ENCODE results near the gene DNAJC13. TPM values are rescaled to one million over a fixed set of nuclear protein-coding genes. Genes with fewer than 3 reads are reported as not detected.

DNAJC13 gene
- total RNA-seq, 1 experiment from 2014 or later = 28.5 TPM

DNA sequence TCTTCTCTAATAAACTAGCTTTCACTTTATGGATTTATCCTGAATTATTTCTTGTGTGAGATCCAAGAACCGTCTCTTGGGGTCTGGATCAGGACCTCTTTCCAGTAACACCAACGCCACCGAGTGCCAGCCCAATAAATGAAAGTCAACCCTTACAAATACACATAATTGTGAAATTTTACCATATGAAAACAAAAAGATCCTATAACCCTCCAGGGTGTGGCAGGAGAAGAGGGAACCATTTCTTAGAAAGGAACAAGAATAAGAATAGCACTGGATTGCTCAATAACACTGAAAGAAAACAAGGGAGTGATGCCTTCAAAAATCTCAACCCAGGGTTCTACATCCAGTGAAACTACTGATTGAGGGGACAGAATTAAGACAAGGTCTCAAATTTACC, 128.2 kb downstream of the DNAJC13 start:
- CTCF ChIA-PET = interaction anchor here (1.6 to 2.3 kb wide), 2 partner anchors 9 to 97 kb away, joined by 7 to 8 read pairs; no protein-coding TSS in a partner anchor
- DNase-seq (ENCODE audit: low spot score) (no peak), ATAC-seq (no peak)

GRCh38 chr3:132549169-132549568, 131.9 kb downstream of the DNAJC13 start:
- H3K9me3 Mint-ChIP-seq = peaks cover 4% of the 10 kb centered on the region; the same call in 1 of the 2 replicates
- no peak for ATAC-seq
- no peak overlapping the region for H3K4me3 Mint-ChIP-seq
- no peak for TF ChIP-seq ZNF317 (CRISPR knock-in tag; IDR thresholded peaks at IDR 0.05; ENCODE audit: borderline replicate concordance, low read depth)
- no peak for TF ChIP-seq MAX (CRISPR knock-in tag; IDR thresholded peaks at IDR 0.05)
- no peak for TF ChIP-seq GRHL2 (CRISPR knock-in tag; IDR thresholded peaks at IDR 0.05; ENCODE audit: insufficient replicate concordance, severe bottlenecking)
- TF ChIP-seq, protein P1, sequence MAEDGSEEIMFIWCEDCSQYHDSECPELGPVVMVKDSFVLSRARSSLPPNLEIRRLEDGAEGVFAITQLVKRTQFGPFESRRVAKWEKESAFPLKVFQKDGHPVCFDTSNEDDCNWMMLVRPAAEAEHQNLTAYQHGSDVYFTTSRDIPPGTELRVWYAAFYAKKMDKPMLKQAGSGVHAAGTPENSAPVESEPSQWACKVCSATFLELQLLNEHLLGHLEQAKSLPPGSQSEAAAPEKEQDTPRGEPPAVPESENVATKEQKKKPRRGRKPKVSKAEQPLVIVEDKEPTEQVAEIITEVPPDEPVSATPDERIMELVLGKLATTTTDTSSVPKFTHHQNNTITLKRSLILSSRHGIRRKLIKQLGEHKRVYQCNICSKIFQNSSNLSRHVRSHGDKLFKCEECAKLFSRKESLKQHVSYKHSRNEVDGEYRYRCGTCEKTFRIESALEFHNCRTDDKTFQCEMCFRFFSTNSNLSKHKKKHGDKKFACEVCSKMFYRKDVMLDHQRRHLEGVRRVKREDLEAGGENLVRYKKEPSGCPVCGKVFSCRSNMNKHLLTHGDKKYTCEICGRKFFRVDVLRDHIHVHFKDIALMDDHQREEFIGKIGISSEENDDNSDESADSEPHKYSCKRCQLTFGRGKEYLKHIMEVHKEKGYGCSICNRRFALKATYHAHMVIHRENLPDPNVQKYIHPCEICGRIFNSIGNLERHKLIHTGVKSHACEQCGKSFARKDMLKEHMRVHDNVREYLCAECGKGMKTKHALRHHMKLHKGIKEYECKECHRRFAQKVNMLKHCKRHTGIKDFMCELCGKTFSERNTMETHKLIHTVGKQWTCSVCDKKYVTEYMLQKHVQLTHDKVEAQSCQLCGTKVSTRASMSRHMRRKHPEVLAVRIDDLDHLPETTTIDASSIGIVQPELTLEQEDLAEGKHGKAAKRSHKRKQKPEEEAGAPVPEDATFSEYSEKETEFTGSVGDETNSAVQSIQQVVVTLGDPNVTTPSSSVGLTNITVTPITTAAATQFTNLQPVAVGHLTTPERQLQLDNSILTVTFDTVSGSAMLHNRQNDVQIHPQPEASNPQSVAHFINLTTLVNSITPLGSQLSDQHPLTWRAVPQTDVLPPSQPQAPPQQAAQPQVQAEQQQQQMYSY (CRISPR knock-in tag; IDR thresholded peaks at IDR 0.05) = no peak
- TF ChIP-seq ATF1 (CRISPR knock-in tag; IDR thresholded peaks at IDR 0.05) = no peak
- TF ChIP-seq AR (CRISPR knock-in tag; IDR thresholded peaks at IDR 0.05) = no peak
- TF ChIP-seq, protein P2, sequence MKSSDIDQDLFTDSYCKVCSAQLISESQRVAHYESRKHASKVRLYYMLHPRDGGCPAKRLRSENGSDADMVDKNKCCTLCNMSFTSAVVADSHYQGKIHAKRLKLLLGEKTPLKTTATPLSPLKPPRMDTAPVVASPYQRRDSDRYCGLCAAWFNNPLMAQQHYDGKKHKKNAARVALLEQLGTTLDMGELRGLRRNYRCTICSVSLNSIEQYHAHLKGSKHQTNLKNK (CRISPR knock-in tag; IDR thresholded peaks at IDR 0.05) = no peak
- no peak for TF ChIP-seq ATF2 (CRISPR knock-in tag; IDR thresholded peaks at IDR 0.05; ENCODE audit: borderline replicate concordance, low read depth)
- TF ChIP-seq, protein P3, sequence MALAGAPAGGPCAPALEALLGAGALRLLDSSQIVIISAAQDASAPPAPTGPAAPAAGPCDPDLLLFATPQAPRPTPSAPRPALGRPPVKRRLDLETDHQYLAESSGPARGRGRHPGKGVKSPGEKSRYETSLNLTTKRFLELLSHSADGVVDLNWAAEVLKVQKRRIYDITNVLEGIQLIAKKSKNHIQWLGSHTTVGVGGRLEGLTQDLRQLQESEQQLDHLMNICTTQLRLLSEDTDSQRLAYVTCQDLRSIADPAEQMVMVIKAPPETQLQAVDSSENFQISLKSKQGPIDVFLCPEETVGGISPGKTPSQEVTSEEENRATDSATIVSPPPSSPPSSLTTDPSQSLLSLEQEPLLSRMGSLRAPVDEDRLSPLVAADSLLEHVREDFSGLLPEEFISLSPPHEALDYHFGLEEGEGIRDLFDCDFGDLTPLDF (CRISPR knock-in tag; IDR thresholded peaks at IDR 0.05) = no peak
- no peak for TF ChIP-seq ATF6 (CRISPR knock-in tag; IDR thresholded peaks at IDR 0.05)
- TF ChIP-seq RELA (CRISPR knock-in tag; IDR thresholded peaks at IDR 0.05; ENCODE audit: borderline replicate concordance) = no peak
- TF ChIP-seq CREB1 (CRISPR knock-in tag; IDR thresholded peaks at IDR 0.05) = no peak
- TF ChIP-seq NR2C2 (CRISPR knock-in tag; IDR thresholded peaks at IDR 0.05) = no peak
- H3K36me3 Mint-ChIP-seq = no peaks in the 10 kb centered on the region
- H3K27ac Mint-ChIP-seq = no peak overlapping the region
- 0 out of 2 replicates have a peak, but pooled peaks cover 6% of the 10 kb centered on the region for H3K4me1 Mint-ChIP-seq
- H3K27me3 Mint-ChIP-seq (ENCODE audit: low read depth) = no peaks in the 10 kb centered on the region
- DNase-seq (ENCODE audit: low spot score) = no peak
- POLR2A ChIA-PET = no interaction called here
- CTCF ChIA-PET = no interaction called here

More for the DNA sequence above, 128.2 kb downstream of the DNAJC13 start:
- H3K4me3 Mint-ChIP-seq = no peak overlapping the region
- 0 out of 2 replicates have a peak, but pooled peaks cover 5% of the 10 kb centered on the region for H3K4me1 Mint-ChIP-seq
- TF ChIP-seq SMAD4 (CRISPR knock-in tag; IDR thresholded peaks at IDR 0.05) = no peak
- H3K27me3 Mint-ChIP-seq (ENCODE audit: low read depth) = no peaks in the 10 kb centered on the region
- no peaks in the 10 kb centered on the region for H3K36me3 Mint-ChIP-seq
- H3K27ac Mint-ChIP-seq = no peak overlapping the region
- H3K9me3 Mint-ChIP-seq = peaks cover 4% of the 10 kb centered on the region; the same call in 1 of the 2 replicates
- POLR2A ChIA-PET = no interaction called here
